ENCODE measurements around the gene MKNK2. TPM values are rescaled to one million over a fixed set of nuclear protein-coding genes. Genes with fewer than 3 reads are reported as not detected.
A peak's percentile ranks its signal among the peaks of the same experiment; 100 is the strongest.

Gene MKNK2
- total and polyA plus RNA-seq, 5 donors = 75.9 to 151 (median 110) TPM

GRCh38 chr19:2055931-2056836, 5.1 kb upstream of the MKNK2 start:
- WGBS = 35% methylated on average over 22 of the region's 22 CpGs
- DNase-seq (peak; percentile 68 to 88 (median 82)), ATAC-seq (peak; percentile 10 to 30)
- H3K4me1 ChIP-seq (ENCODE audit: control insufficient read depth, insufficient read depth, low read length) = peaks cover 10% of the 10 kb centered on the region
- H3K4me3 ChIP-seq (ENCODE audit: low read length) = no peak overlapping the region
- H3K27ac ChIP-seq (ENCODE audit: low read length) = peak overlapping the region; percentile 81
- no peaks in the 10 kb centered on the region for H3K9me3 ChIP-seq (ENCODE audit: control insufficient read depth, low read length)
- intact Hi-C loops (cut with DNase I) = no loop called here
- H3K27me3 ChIP-seq (ENCODE audit: control insufficient read depth, insufficient read depth) = no peaks in the 10 kb centered on the region

DNA sequence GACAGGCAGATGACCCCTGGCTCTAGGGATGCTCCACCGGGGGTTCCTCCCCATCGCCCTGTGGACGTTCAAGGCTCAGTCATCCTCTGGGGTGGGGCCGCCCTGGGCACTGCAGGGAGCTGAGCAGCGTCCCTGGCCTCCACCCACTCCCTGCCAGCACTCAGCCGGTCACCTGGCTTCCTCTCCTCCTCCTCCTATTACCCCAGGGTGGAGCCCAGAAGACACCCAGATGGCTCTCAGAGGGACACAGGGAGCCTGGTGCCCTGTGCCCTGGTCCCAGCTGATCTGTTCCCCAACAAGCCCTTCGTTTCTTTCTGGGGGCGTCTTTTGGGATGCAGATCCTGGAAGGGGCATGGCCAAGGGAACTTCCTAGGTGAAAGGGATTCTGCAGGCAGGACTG, 3.7 kb upstream of the MKNK2 start:
- Histone ChIP-seq H3K27me3 (ENCODE audit: control insufficient read depth, insufficient read depth) (no peaks in the 10 kb centered on the region), H3K4me1 (ENCODE audit: control insufficient read depth, insufficient read depth, low read length) (peaks cover 10% of the 10 kb centered on the region), H3K4me3 (ENCODE audit: low read length) (no peak overlapping the region), H3K9me3 (ENCODE audit: control insufficient read depth, low read length) (no peaks in the 10 kb centered on the region), H3K27ac (ENCODE audit: low read length) (peak overlapping the region; percentile 6)
- ATAC-seq (no peak), DNase-seq (peak; percentile 14 to 62 (median 47))
- 75% methylated on average over 8 of the region's 8 CpGs for WGBS
- intact Hi-C loops (cut with DNase I) = no loop called here

- Histone ChIP-seq H3K27me3 (ENCODE audit: control insufficient read depth, insufficient read depth) (no peaks in the 10 kb centered on the region), H3K4me3 (ENCODE audit: low read length) (no peak overlapping the region), H3K9me3 (ENCODE audit: control insufficient read depth, low read length) (no peaks in the 10 kb centered on the region), H3K27ac (ENCODE audit: low read length) (peak overlapping the region; percentile 19), H3K4me1 (ENCODE audit: control insufficient read depth, insufficient read depth, low read length) (peaks cover 12% of the 10 kb centered on the region)
- ATAC-seq = peak; percentile 22 to 58
- peak; percentile 88 to 95 (median 93) for DNase-seq
- intact Hi-C loops (cut with DNase I) = no loop called here
- WGBS = 69% methylated on average over 24 of the region's 24 CpGs
These were observed 2.8 kb upstream of the MKNK2 start for GRCh38 chr19:2053601-2054389.

DNA sequence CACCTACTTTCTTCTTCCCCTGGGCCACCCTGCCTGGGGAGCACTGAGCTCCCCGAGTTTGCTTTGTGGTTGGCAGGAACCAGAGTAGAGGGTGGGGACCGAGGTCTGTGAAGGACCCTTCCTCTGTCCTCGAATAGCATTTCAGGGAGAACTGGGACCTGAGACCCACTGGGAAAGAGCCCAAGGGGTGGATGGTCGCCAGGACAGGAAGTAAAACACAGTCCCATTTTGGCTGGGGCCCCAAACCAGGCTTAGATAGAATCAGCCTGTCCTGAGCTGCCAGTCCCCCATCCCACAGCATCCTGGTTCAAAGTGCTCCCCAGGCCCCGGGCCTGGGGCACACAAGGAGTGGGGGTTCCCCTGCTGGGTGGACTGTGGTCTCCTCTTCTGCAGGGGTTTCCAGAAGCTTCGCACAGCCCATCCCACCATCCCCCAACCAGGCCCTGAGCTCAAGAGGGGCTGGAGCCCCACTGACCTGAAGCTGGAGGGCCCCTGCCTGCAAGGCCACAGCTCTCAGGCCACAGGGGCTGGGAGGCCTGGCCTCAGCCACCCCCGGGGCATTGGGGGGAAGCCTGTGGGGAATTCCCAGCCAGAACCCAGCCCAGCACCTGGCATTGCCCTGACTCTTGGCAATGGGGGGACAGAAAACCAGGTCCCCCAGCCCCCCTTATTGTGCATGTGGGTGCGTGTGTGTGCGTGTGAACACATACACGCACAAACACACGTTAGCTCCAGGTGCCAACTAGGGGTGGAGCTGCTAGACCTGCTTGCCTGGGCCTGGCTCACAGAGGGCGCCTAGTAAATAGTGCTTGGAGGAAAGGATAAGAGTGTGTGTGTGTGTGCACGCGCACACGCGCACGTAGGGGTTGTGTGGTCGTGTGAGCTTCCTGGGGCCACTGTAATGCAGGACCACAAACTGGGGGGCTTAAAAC, 995 bp upstream of the MKNK2 start:
- peaks cover 19% of the 10 kb centered on the region for H3K4me1 ChIP-seq (ENCODE audit: control insufficient read depth, insufficient read depth, low read length)
- intact Hi-C loops (cut with DNase I) = no loop called here
- WGBS = 50% methylated on average over 18 of the region's 18 CpGs

GRCh38 chr19:2050349-2050990, 574 bp downstream of the MKNK2 start:
- H3K4me3 ChIP-seq (ENCODE audit: low read length) = peak overlapping the region; percentile 79
- WGBS = 1% methylated on average over 49 of the region's 49 CpGs
- DNase-seq (peak in 2 of 3 donors; percentile 33 to 70), ATAC-seq (peak; percentile 1 to 4)
- H3K27me3 ChIP-seq (ENCODE audit: control insufficient read depth, insufficient read depth) = no peaks in the 10 kb centered on the region
- H3K4me1 ChIP-seq (ENCODE audit: control insufficient read depth, insufficient read depth, low read length) = peaks cover 20% of the 10 kb centered on the region
- intact Hi-C loops (cut with DNase I) = no loop called here
- peak overlapping the region; percentile 84 for H3K27ac ChIP-seq (ENCODE audit: low read length)
- no peaks in the 10 kb centered on the region for H3K9me3 ChIP-seq (ENCODE audit: control insufficient read depth, low read length)

More for the DNA sequence above, 995 bp upstream of the MKNK2 start:
- ATAC-seq = peak in 1 of 2 donors; percentile 6
- Histone ChIP-seq H3K27me3 (ENCODE audit: control insufficient read depth, insufficient read depth) (no peaks in the 10 kb centered on the region), H3K9me3 (ENCODE audit: control insufficient read depth, low read length) (no peaks in the 10 kb centered on the region), H3K27ac (ENCODE audit: low read length) (peak overlapping the region; percentile 85), H3K4me3 (ENCODE audit: low read length) (no peak overlapping the region)
- peak; percentile 75 to 91 (median 86) for DNase-seq

GRCh38 chr19:2049741-2050348, 1.2 kb downstream of the MKNK2 start:
- Histone ChIP-seq H3K4me3 (ENCODE audit: low read length) (peak overlapping the region; percentile 79), H3K27me3 (ENCODE audit: control insufficient read depth, insufficient read depth) (no peaks in the 10 kb centered on the region), H3K27ac (ENCODE audit: low read length) (peak overlapping the region; percentile 84), H3K9me3 (ENCODE audit: control insufficient read depth, low read length) (no peaks in the 10 kb centered on the region), H3K4me1 (ENCODE audit: control insufficient read depth, insufficient read depth, low read length) (peaks cover 20% of the 10 kb centered on the region)
- under 1% methylated on average over 16 of the region's 16 CpGs for WGBS
- ATAC-seq (peak; percentile 56 to 65), DNase-seq (peak; percentile 76 to 91 (median 89))
- intact Hi-C loops (cut with DNase I) = no loop called here

DNA sequence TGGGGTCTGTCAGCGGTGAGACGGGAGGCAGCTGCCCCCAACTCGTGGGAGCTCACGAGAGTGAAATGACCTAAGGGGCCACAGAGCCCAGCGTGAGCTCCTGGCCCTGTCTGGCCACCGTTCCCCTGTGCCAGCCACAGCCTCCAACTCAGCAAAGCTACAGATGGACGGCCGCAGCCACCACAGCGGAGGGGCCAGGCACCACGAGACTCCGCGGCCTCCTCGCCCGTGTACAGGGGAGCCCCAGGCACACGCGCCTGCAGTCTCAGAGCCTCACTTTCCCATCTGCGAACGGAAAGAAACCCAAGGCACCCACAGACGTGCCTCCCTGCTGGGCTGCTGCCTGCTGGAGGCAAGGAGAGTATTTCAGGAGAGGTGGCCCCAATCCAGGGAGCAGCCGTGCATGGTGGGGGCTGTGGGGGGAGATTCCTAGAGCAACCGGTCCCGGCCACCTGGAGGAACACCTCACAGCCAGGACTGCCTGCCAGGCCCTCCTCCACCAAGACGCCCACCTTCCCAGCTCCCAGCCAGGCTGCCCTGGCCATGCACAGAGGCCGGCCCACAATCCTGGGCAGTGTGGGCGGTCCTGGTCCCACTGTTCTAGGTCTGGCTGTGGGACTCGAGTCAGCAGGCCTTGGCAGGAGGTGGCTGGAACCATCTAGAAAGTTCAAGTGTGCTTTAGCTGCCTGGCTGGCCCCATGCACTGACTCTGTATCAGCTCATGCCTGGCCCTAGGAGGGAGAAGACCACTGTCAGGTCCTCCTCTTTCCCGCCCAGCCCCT, 1.9 kb downstream of the MKNK2 start:
- intact Hi-C loops (cut with DNase I) = no loop called here
- WGBS = 53% methylated on average over 27 of the region's 27 CpGs
- Histone ChIP-seq H3K9me3 (ENCODE audit: control insufficient read depth, low read length) (no peaks in the 10 kb centered on the region), H3K4me1 (ENCODE audit: control insufficient read depth, insufficient read depth, low read length) (peaks cover 20% of the 10 kb centered on the region), H3K27ac (ENCODE audit: low read length) (peak overlapping the region; percentile 84), H3K27me3 (ENCODE audit: control insufficient read depth, insufficient read depth) (no peaks in the 10 kb centered on the region), H3K4me3 (ENCODE audit: low read length) (peak overlapping the region; percentile 79)
- ATAC-seq (peak; percentile 0), DNase-seq (peak in 2 of 3 donors; percentile 74 to 81)

GRCh38 chr19:2048104-2048958, 2.7 kb downstream of the MKNK2 start:
- intact Hi-C loops (cut with DNase I) = no loop called here
- H3K4me1 ChIP-seq (ENCODE audit: control insufficient read depth, insufficient read depth, low read length) = peaks cover 20% of the 10 kb centered on the region
- ATAC-seq (no peak), DNase-seq (peak in 2 of 3 donors; percentile 58 to 61)
- no peaks in the 10 kb centered on the region for H3K9me3 ChIP-seq (ENCODE audit: control insufficient read depth, low read length)
- 72% methylated on average over 17 of the region's 17 CpGs for WGBS
- no peaks in the 10 kb centered on the region for H3K27me3 ChIP-seq (ENCODE audit: control insufficient read depth, insufficient read depth)
- no peak overlapping the region for H3K4me3 ChIP-seq (ENCODE audit: low read length)
- no peak overlapping the region for H3K27ac ChIP-seq (ENCODE audit: low read length)

All from right cardiac atrium (tissue), 5 donors.